Stimulated activated CD8-positive, alpha-beta memory T cell treated with anti-CD3 and anti-CD28 coated beads, Interleukin-7, amount 100 ng/mL, for 1 hour (primary cell): ENCODE results near the gene ATF5.

Experiments
- DNase-seq, 2 donors: peaks; one replicate each; pipeline ENCODE4 v3.0.0-alpha.2; 2020; ENCODE audit warnings: low read depth in 2 of 2

Gene ATF5, protein sequence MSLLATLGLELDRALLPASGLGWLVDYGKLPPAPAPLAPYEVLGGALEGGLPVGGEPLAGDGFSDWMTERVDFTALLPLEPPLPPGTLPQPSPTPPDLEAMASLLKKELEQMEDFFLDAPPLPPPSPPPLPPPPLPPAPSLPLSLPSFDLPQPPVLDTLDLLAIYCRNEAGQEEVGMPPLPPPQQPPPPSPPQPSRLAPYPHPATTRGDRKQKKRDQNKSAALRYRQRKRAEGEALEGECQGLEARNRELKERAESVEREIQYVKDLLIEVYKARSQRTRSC

DNA sequence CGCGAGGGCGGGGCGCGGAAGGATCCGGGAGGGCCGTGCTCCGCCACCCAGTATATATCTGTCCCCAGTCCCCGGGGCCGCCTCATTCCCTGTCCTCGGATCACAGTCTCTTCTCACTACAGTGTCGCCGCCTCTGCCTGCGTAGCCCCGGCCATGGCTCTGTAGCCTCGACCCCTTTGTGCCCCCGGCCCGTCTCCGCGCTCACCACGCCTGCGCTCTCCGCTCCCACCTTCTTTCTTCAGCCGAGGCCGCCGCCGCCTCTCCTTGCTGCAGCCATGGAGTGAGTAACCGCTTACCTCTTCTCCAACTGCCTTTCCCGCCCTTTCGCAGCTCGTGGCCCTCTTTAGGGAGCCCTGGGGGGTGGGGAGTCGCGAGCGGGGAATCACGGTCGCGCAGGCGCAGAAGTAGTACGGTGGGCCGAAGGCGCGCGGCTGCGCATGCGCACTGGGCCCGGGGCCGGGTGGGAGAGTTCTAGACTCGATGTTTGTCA lies at the start of gene ATF5, which contains the start of gene NUP62:
TSS of gene ATF5 (plus strand) at position 85 of the 490 bp plus-strand sequence. CDS start 1,646 bp downstream, outside the sequence.
TSS of gene NUP62 (minus strand) at position 384 of the 490 bp plus-strand sequence. CDS start 19,697 bp downstream, outside the sequence.
- peak; percentile 82 to 90 for DNase-seq

DNA sequence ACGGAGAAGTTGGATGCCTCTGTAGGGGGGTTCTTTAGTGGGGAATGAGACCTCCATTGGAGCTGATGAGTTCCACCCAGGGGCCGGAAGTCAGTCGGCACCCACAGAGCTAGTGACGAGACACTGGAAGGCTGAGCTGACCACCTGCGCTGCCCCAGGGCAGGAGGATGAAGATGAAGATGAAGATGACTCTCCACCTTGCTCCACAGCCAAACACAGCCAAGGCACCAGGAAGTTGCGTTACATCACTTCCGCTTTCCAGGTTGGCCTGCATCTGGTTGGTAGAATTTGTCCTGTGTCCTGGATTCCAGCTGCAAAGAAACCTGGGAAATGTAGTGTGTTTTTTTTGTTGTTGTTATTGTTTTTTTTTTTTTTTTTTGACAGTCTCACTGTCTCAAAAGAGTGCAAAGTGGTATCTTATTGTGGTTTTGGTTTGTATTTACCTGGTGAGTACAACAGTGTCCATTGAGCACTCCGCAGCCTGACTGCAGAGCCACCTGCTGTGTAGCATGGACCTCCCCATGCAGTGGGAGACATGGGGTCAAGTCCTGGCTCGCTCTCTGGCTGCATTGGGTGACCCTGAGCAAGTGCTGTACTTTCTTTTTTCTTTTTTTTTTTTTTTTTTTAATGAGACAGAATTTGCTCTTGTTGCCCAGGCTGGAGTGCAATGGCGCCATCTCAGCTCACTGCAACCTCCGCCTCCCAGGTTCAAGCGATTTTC lies 49.6 kb upstream of the ATF5 start:
- DNase-seq = no peak

DNA sequence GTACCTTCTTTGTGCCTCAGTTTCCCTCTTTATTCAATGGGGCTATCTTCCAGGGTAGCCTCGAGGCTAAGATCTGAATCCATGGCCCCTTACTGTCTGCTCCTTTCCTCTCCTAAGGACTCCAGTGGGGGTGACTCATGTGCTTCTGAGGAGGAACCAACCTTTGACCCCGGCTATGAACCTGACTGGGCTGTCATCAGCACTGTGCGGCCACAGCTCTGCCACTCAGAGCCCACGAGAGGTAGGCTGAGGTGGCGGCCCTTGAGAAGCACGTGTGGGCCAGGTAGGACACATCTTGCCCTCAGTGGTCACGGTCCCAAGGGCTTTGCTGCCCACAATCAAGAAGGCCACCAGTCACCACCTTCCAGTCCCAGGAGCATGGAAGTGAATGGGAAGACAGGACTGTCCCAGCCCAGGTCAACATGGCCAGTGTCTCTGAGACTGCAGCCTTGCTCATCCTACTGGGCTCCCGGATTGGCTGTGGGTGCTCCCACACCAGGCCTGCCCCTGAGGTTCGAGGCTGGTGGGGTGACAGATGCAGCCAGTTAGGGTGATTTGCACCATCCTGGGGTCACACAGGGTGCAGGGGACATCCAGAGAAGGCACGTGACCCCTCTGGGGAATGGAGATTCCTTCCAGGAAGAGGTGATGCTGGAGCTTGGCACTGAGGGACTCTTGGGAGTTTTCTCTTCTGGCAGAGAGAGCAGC lies 48.7 kb upstream of the ATF5 start:
- no peak for DNase-seq

DNA sequence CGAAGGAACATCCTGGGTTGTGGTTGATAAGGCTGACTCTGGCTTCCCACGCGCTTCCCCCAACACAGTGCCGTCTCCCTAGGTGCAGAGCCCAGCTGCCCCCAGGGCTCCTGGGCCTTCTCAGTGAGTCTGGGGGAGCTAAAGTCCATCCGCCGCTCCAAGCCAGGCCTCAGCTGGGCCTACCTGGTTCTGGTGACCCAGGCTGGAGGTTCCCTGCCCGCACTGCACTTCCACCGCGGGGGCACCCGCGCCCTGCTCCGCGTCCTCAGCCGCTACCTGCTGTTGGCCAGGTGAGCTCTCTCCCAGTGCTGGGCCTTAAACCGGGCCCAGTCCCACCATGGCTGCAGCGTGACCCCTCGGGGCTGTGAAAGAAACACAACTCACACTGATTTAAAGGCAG lies 47.8 kb upstream of the ATF5 start:
- DNase-seq = no peak

DNA sequence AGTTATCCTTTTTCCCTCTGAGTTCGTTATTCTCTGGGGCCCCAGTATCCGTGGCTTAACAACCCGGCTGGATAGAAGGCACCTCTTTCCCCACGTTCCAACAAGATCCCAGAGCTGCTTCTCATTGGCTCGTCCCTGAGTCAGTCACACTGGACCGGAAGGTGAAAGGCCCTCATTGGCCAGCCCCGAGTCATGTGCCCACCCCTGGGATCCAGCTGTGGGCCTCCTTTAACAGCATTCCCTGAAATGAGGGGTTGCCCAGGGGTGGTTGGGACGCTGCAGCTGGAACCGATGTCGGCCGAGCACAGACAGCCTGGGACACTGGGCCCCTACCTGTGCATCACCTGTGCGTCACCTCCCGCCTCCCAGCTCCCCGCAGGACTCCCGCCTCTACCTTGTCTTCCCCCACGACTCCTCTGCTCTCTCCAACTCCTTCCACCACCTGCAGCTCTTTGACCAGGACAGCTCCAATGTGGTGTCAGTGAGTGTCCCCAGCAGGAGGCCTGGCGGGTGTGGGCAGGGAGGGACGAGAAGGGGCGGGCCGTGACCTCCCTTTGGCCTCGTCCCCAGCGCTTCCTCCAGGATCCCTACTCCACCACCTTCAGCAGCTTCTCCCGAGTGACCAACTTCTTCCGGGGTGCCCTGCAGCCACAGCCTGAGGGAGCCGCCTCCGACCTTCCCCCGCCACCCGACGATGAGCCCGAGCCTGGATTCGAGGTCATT lies 47.2 kb upstream of the ATF5 start:
- DNase-seq = no peak

DNA sequence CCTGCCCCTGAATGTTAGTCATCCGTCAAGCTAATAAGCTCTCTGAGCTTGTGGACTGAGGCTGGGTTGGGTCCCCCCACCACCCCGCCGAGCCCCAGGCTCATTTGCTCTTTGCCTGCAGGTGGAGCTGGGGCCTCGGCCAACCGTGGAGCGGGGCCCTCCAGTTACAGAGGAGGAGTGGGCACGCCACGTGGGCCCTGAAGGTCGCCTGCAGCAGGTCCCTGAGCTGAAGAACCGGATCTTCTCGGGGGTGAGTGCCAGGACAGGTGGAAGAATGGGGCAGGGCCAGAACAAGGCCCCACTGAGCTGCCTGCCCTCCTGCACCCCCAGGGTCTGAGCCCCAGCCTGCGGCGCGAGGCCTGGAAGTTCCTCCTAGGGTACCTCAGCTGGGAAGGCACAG lies 46.4 kb upstream of the ATF5 start:
- no peak for DNase-seq

DNA sequence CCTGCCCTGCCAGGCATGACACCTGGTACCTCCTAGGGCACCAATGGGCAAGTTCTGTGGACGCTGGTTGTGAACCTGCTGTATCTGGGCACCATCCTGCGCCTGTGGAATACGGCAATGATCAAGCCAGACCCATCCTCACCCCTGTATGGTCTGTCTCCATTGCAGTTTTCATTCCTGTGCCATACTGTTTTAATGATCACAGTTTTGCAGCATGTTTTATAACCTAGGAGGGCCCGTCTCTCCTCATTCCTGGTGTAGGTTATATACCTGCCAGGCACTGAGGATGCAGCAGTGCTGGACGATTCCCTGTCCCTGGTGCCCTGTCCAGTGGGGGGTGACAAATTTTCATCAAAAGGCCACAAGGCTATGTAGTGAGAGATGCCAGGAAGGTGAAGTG lies 45.9 kb upstream of the ATF5 start:
- DNase-seq = no peak

DNA sequence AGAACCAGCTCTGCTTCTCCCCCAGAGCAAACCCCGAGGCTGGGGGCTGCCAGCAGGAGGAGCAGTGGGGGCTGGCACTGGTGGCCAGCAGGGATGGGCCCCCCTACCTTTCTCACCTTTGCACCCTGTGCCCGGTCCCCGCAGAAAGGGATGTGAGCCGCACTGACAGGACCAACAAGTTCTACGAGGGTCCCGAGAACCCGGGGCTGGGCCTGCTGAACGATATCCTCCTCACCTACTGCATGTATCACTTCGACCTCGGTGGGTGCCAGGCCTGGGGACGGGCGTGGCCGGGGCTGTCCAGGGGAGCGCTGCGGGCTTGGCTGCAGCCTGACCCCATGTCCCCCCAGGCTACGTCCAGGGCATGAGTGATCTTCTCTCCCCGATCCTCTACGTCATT lies 44.9 kb upstream of the ATF5 start:
- no peak for DNase-seq

DNA sequence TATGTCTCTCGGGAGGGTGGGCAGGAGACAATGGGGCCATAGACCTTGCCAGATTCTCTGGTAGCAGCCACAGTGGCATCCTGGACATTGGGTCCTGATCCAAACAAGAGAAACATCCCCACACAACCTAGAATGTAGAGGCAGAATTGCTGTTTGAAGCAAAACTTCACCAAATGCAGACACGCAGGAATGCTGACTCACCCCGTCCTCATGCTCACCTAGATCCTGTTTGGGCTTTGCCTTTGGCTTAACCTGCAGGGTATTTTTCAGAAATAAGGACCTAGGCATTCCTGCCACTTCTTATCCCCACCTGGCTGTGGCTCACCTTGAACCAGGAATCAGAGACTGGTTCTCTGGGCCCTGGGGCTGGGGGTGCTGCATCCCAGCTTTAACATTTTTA lies 44.2 kb upstream of the ATF5 start:
- no peak for DNase-seq

DNA sequence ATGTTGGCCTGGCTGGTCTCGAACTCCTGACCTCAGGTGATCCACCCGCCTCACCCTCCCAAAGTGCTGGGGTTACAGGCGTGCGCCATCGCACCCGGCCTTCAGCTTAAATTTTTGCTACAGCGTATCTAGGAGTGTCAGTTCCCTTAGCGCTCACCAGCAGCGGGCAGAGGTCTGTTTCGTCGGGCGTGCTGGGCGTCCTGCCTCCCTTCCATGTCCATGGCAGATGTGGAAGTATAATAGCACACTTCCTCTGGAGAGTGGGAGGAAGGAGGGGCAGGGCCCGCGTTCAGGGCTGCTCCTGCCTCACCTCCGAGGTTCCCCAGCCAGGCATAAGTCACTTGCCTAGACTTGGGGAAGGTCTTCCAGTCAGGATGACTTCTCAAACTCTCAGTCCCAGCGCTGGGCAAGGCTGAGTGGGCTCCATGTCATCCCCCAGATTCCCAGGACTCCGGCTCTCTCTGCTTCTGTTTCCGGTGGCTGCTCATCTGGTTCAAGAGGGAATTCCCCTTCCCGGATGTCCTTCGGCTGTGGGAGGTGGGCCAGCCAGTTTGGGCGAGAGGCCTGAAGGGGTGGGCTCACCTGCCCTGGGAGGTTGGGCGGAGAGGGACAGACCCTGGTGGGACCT lies 41.9 kb upstream of the ATF5 start:
- no peak for DNase-seq

DNA sequence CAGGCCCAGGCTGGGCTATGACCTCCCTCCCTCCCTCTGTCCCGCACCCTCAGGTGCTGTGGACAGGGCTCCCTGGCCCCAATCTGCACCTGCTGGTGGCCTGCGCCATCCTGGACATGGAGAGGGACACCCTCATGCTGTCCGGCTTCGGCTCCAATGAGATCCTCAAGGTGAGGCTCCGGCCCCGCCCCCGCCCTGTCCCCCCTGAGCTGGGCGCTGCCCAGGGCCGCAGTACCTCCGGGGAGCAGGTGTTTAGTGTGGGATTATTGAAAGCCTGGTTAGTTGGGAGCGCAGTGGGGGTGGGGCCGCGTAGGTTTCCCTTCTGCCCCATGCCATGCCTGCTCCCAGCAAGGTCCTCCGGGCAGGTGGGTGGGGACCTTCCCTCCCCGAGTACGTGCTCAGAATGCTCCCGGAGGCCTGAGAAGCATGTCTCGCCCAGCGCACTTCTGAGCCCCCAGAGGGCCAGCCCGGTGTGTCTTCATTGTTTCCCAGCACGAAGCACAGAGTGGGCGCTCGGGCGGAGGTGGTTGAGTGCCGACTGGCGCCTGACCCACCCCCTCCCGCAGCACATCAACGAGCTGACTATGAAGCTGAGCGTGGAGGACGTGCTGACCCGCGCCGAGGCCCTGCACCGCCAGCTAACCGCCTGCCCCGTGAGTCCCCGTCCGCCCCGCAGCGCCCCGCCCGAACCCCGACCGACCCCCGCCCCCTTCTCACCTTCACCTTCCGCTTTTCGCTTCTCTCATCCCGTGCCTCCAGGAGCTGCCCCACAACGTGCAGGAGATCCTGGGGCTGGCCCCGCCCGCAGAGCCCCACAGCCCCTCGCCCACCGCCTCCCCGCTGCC lies 41.1 kb upstream of the ATF5 start:
- DNase-seq = no peak

DNA sequence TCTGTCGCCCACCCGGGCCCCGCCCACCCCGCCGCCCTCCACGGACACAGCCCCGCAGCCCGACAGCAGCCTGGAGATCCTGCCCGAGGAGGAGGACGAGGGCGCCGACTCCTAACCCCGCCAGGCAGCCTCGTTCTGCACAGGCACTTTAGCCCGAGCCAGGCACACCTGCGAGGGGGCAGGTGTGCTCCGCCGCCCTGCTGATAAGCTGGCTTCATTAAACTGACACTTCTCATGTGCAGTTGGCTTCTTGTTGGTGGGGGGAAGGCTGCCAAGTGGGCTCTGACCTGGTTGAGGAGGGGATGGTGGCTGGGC lies 40.5 kb upstream of the ATF5 start:
- no peak for DNase-seq

DNA sequence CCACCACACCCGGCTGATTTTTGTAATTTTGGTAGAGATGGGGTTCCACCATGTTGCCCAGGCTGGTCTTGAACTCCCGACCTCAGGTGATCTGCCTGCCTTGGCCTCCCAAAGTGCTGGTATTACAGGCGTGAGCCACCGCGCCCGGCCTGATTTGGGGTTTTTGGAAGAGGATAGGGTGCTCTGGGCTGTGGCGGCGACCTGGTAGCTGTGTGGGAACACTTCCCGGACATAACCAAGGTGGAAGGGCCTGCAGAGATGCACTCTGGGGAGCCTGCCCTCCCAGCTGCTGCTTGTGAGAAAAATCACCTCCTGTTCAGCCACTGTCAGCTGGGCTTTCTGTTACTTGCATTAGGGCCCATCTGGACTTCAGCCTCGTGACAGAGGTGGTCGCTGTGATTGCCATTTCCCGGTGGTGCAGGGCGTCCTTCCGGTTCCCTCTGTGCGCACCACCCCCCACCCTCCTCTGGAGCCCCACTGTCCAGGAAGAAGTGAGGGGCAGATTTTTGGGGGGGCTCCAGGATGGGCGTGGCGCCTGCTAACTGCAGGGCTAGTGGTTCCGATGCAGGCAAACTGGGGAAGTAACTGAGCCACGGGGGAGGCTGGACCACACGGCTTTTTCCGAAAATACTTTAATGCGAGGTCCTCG lies 39.8 kb upstream of the ATF5 start:
- no peak for DNase-seq

DNA sequence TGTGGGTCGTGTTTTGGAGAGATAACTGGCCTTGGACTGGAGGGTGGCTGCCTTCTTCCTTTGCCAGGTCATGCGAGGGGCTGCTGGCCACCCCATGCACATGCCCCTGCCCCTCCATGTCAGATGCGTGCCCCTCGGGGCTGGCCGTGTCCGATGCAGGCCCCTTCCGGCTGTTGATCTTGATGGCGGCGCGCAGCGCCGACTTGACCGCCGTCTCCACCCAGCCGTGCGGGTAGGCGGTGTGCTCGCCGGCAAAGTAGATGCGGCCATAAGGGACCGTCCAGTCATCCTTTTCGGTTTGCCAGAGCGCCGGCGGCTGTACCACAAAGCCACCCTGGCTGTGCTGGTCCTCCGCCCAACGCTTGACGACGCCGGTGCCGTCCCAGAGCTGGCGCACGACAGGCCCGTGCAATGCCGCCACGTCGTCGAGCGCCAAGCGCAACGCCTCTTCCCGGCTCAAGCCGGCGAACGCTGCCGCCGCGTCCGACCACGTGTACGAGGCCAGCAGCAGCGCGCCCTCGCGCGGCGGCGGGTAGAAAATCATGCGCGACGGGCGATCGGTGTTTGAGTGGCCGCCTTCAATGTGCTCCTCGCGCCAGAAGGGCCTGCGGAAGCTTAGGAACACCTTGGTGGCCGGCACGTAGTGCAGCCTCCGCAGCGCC lies 39.2 kb upstream of the ATF5 start:
- DNase-seq = peak; percentile 40 to 47

DNA sequence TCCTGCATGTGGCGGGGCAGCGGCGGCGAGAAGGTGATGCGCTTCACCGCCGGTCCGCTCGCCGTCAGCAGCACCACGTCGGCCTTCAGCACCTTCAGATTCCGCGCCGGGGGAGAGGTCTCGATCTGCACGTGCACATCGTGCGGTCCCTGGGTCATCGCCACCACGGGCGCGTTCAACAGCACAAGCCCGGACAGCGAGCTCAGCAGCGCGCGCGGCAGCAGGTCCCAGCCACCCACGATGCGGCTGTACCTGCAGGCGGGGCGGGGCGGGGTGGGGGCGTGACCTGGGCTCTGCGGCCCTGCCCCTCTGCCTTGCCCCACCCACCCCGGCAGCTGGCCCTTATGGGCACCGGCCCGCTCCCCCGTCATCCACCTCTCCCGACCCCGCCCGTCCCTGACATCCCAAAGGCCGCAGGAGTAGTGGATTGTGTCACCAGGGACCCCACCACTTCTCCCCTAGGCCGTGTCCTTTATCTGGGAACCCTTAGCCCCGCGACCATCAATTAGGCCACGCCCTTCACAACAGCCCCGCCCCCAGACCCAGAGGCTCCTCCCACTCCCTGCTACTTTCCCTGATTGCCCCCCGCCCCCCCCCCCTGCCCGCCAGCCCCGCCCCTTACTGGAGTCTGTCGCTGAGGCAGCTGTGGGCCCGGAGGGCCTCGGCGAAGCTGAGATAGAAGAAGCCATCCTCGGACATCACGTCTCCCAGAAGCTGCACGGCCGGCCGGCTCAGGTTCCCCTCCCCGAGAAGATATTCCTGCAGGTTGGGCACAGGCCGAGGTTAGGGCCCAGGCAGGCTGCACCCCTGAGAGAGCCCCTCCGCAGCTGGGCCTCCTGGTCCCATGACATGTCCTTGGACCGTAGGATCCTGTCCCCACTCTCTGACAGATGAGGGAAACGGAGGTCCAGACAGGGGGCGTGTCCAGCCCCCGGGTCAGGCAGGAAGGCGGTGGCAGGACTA lies 38.4 kb upstream of the ATF5 start:
- peak; percentile 38 to 41 for DNase-seq

DNA sequence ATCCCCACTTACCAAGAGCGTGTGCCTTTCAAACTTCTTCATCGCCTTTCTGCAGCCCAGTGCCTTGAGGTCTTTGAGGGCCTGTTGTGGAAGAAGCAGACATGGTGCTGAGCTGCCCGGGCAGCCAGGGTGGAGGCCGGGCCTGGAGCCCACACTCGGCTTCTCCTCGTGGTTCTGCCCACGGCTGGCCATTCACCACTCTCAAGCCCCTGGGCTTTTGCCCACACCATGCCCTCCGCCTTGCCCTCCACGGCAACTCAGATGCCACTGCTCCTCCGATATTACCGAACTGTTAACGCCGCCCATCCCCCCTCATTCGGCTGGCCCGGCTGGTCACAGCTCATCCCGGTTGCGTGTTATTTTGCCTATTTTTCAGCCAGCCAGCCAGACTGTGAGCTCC lies 37.6 kb upstream of the ATF5 start:
- no peak for DNase-seq

DNA sequence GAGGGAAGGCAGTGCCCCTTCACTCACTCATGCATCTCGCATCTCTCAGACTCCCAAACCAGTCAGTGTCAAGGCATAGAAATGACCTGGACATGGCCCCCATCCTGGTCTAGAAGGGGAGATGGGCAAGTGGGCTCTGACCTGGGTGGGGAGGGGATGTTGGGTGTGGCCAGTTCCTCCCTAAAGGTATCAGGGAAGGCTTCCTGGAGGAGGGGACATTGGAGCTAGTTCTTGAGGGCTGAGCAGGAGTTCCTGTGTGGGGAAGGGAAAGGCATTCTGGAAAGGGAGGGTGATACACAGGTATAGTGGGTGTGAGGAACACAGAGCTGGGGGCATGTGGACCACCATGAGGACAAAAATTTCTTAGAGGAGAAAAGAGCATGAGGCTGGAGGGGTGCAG lies 36.3 kb upstream of the ATF5 start:
- DNase-seq = no peak

DNA sequence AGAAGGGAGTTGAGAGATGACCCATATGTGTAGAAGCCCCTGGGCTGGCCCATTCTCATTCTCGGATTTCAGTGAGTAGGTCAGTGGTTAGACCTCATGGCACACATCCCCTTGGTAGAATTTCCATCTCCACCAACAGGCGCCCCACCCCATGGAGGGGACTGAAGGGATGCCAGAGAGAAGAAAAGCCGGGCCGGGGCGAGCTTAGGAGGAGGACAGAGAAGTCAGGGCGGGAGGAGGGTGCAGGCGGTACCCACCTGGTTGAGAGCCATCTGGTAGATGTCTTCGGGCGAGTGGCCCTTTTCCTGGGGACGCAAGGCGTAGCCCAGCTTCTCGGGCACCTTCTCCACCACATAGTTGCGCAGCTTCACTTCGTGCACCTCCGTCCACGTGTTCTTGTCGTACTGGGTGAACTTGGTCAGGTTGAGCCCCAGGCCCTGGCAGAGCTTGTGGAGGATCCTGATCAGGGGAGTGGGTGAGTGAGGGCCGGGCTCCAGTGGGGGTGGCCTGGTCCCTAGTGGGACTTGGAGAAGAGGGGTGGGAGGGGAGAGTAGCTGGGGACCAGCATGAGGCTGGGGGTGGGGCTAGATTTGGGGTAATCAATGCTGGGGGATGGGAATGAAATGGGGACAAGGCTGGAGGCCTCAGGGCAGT lies 34.9 kb upstream of the ATF5 start:
- DNase-seq = no peak
